Spleen (tissue), 7 donors: ENCODE data around the gene CCDC7.

Source experiments
- POLR2A ChIP-seq, 3 donors: fragments of 450-650 bp; IDR thresholded peaks; one replicate each; pipeline ENCODE4 v1.5.1; 2017; ENCODE audit warnings: antibody characterized with exemption in 3 of 3, mild to moderate bottlenecking in 1 of 3
- POLR2AphosphoS5 ChIP-seq, 3 donors: sonication (generic); formaldehyde crosslinking; IDR thresholded peaks; one replicate each; pipeline ENCODE4 v1.5.1; 2017; ENCODE audit warnings: antibody characterized with exemption in 3 of 3
- TF ChIP-seq, protein P1 (sequence below), 11 experiments: fragments of 200-600 bp in 7 of 11; fragments of 450-650 bp in 4 of 11; sonication (generic) in 4 of 11; IDR thresholded peaks in 8 of 11; conservative IDR thresholded peaks in 3 of 11; 1 replicate in 7 of 11; 2 replicates in 4 of 11; pipeline versions ENCODE4 v1.4.0 to v1.8.0; 2016 to 2021; ENCODE audit warnings: antibody characterized with exemption in 11 of 11, inconsistent platforms in 4 of 11, mild to moderate bottlenecking in 1 of 11
- donor health status: DM: no; HTN: no; CAD: no; lungs with moderate emphysema.
- donor health status: DM: no; HTN: no; CAD: no.
- donor health status: DM: no; HTN: no; CAD: no.

DNA sequence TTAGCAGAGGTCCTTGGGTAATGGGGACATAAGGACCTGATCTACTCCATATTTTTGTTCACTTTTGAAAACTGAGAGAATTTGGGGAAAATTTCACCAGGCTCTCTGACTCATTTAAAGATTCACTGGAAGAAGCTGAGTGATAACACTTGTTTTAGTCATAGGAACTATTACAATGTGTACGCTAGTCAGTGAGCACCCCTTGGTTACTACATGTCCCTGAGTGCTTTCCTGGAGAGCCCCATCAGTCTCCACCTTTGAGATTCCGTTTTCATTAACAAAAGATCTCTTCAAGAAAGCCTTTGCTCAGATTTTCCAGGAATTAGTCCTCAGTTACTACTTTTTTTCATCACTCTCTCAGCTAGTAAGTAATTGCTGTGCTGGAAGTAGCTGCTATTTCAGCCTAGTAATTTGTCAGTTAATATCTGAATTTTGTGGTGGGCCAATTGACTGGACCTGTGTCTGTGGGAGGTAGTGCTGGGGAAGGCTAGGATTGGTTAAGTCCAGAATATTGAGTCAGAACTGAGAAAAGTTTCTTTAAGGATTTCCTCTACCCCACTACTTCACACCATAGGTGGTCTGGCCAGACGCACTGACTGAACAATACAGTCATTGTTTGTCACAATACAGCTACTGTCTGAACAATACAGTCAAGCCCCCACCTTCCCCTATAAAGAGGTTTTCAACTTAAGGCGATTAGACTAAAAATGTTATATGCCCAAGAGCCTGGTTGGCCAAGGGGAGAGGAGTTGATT is 235.0 kb downstream of the CCDC7 start:
- no peak for TF ChIP-seq POLR2AphosphoS5 (IDR thresholded peaks at IDR 0.05)
- TF ChIP-seq, protein P1, sequence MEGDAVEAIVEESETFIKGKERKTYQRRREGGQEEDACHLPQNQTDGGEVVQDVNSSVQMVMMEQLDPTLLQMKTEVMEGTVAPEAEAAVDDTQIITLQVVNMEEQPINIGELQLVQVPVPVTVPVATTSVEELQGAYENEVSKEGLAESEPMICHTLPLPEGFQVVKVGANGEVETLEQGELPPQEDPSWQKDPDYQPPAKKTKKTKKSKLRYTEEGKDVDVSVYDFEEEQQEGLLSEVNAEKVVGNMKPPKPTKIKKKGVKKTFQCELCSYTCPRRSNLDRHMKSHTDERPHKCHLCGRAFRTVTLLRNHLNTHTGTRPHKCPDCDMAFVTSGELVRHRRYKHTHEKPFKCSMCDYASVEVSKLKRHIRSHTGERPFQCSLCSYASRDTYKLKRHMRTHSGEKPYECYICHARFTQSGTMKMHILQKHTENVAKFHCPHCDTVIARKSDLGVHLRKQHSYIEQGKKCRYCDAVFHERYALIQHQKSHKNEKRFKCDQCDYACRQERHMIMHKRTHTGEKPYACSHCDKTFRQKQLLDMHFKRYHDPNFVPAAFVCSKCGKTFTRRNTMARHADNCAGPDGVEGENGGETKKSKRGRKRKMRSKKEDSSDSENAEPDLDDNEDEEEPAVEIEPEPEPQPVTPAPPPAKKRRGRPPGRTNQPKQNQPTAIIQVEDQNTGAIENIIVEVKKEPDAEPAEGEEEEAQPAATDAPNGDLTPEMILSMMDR (IDR thresholded peaks at IDR 0.05 in 8 of 11, conservative IDR thresholded peaks at IDR 0.05 in 3 of 11), result no peak
- no peak for TF ChIP-seq POLR2A (IDR thresholded peaks at IDR 0.05)
